ENCODE data around the gene TPH2. TPM values are rescaled to one million over a fixed set of nuclear protein-coding genes. Genes with fewer than 3 reads are reported as not detected.

The TPH2 gene
- total and polyA plus RNA-seq, 2 of the 13 experiments (the other 11 are each of a cell fraction or from before 2014, with no cell fraction given), result not detected

DNA sequence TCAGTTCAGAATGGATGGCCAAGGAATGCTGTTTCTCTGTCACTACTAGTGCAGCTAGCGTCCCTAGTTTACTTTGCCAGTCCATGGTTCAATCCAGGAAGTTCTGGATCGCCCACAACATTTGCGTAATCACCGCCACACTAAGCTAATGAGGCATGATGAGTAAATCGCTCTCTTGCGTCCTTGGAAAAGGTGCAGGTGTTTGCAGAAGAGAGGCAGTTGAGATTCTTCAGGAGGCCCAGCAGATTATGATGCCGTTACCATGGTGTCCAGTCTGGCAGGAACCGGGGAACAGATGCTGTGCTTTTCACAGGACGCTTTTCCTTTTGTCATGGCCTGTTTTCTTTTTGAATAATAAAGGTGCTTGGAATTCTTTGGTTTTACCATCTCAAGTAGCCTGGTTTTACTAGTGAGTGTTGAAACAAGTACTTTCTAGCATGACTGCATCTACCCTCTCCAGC, 9.0 kb downstream of the TPH2 start (continued):
- TF ChIP-seq FOXJ3 (CRISPR knock-in tag; IDR thresholded peaks at IDR 0.05; ENCODE audit: borderline replicate concordance), result no peak
- TF ChIP-seq, protein P1, sequence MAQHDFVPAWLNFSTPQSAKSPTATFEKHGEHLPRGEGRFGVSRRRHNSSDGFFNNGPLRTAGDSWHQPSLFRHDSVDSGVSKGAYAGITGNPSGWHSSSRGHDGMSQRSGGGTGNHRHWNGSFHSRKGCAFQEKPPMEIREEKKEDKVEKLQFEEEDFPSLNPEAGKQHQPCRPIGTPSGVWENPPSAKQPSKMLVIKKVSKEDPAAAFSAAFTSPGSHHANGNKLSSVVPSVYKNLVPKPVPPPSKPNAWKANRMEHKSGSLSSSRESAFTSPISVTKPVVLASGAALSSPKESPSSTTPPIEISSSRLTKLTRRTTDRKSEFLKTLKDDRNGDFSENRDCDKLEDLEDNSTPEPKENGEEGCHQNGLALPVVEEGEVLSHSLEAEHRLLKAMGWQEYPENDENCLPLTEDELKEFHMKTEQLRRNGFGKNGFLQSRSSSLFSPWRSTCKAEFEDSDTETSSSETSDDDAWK (CRISPR knock-in tag; IDR thresholded peaks at IDR 0.05), result no peak
- TF ChIP-seq, protein P2, sequence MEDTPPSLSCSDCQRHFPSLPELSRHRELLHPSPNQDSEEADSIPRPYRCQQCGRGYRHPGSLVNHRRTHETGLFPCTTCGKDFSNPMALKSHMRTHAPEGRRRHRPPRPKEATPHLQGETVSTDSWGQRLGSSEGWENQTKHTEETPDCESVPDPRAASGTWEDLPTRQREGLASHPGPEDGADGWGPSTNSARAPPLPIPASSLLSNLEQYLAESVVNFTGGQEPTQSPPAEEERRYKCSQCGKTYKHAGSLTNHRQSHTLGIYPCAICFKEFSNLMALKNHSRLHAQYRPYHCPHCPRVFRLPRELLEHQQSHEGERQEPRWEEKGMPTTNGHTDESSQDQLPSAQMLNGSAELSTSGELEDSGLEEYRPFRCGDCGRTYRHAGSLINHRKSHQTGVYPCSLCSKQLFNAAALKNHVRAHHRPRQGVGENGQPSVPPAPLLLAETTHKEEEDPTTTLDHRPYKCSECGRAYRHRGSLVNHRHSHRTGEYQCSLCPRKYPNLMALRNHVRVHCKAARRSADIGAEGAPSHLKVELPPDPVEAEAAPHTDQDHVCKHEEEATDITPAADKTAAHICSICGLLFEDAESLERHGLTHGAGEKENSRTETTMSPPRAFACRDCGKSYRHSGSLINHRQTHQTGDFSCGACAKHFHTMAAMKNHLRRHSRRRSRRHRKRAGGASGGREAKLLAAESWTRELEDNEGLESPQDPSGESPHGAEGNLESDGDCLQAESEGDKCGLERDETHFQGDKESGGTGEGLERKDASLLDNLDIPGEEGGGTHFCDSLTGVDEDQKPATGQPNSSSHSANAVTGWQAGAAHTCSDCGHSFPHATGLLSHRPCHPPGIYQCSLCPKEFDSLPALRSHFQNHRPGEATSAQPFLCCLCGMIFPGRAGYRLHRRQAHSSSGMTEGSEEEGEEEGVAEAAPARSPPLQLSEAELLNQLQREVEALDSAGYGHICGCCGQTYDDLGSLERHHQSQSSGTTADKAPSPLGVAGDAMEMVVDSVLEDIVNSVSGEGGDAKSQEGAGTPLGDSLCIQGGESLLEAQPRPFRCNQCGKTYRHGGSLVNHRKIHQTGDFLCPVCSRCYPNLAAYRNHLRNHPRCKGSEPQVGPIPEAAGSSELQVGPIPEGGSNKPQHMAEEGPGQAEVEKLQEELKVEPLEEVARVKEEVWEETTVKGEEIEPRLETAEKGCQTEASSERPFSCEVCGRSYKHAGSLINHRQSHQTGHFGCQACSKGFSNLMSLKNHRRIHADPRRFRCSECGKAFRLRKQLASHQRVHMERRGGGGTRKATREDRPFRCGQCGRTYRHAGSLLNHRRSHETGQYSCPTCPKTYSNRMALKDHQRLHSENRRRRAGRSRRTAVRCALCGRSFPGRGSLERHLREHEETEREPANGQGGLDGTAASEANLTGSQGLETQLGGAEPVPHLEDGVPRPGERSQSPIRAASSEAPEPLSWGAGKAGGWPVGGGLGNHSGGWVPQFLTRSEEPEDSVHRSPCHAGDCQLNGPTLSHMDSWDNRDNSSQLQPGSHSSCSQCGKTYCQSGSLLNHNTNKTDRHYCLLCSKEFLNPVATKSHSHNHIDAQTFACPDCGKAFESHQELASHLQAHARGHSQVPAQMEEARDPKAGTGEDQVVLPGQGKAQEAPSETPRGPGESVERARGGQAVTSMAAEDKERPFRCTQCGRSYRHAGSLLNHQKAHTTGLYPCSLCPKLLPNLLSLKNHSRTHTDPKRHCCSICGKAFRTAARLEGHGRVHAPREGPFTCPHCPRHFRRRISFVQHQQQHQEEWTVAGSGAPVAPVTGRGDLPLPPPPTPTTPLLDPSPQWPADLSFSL (CRISPR knock-in tag; IDR thresholded peaks at IDR 0.05), result no peak
- TF ChIP-seq RNF2 (conservative IDR thresholded peaks at IDR 0.05; ENCODE audit: low read depth), result no peak
- TF ChIP-seq, protein P3, sequence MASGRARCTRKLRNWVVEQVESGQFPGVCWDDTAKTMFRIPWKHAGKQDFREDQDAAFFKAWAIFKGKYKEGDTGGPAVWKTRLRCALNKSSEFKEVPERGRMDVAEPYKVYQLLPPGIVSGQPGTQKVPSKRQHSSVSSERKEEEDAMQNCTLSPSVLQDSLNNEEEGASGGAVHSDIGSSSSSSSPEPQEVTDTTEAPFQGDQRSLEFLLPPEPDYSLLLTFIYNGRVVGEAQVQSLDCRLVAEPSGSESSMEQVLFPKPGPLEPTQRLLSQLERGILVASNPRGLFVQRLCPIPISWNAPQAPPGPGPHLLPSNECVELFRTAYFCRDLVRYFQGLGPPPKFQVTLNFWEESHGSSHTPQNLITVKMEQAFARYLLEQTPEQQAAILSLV (CRISPR knock-in tag; IDR thresholded peaks at IDR 0.05; ENCODE audit: borderline replicate concordance), result no peak
- TF ChIP-seq AHR (CRISPR knock-in tag; IDR thresholded peaks at IDR 0.05), result no peak
- TF ChIP-seq ZNF326 (CRISPR knock-in tag; IDR thresholded peaks at IDR 0.05; ENCODE audit: borderline replicate concordance), result no peak
- no peak for TF ChIP-seq ZNF781 (CRISPR knock-in tag; IDR thresholded peaks at IDR 0.05; ENCODE audit: borderline replicate concordance, not compliant biosample characterization)
- no peak for TF ChIP-seq FIP1L1 (IDR thresholded peaks at IDR 0.05; ENCODE audit: borderline replicate concordance, insufficient read depth, low read depth, low read length)
- TF ChIP-seq, protein P4, sequence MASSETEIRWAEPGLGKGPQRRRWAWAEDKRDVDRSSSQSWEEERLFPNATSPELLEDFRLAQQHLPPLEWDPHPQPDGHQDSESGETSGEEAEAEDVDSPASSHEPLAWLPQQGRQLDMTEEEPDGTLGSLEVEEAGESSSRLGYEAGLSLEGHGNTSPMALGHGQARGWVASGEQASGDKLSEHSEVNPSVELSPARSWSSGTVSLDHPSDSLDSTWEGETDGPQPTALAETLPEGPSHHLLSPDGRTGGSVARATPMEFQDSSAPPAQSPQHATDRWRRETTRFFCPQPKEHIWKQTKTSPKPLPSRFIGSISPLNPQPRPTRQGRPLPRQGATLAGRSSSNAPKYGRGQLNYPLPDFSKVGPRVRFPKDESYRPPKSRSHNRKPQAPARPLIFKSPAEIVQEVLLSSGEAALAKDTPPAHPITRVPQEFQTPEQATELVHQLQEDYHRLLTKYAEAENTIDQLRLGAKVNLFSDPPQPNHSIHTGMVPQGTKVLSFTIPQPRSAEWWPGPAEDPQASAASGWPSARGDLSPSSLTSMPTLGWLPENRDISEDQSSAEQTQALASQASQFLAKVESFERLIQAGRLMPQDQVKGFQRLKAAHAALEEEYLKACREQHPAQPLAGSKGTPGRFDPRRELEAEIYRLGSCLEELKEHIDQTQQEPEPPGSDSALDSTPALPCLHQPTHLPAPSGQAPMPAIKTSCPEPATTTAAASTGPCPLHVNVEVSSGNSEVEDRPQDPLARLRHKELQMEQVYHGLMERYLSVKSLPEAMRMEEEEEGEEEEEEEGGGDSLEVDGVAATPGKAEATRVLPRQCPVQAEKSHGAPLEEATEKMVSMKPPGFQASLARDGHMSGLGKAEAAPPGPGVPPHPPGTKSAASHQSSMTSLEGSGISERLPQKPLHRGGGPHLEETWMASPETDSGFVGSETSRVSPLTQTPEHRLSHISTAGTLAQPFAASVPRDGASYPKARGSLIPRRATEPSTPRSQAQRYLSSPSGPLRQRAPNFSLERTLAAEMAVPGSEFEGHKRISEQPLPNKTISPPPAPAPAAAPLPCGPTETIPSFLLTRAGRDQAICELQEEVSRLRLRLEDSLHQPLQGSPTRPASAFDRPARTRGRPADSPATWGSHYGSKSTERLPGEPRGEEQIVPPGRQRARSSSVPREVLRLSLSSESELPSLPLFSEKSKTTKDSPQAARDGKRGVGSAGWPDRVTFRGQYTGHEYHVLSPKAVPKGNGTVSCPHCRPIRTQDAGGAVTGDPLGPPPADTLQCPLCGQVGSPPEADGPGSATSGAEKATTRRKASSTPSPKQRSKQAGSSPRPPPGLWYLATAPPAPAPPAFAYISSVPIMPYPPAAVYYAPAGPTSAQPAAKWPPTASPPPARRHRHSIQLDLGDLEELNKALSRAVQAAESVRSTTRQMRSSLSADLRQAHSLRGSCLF (CRISPR knock-in tag; IDR thresholded peaks at IDR 0.05; ENCODE audit: borderline replicate concordance), result no peak
- peak; percentile 38; the same call in 1 of the 2 replicates for TF ChIP-seq GATAD1 (CRISPR knock-in tag; IDR thresholded peaks at IDR 0.05)
- TF ChIP-seq HHEX (CRISPR knock-in tag; IDR thresholded peaks at IDR 0.05), result peak; percentile 62; the same call in 1 of the 2 replicates
- TF ChIP-seq ZNF138 (CRISPR knock-in tag; IDR thresholded peaks at IDR 0.05; ENCODE audit: low read depth), result no peak
- 0 out of 2 replicates have a peak, but pooled peaks have one; percentile 44 for TF ChIP-seq ZNF205 (CRISPR knock-in tag; IDR thresholded peaks at IDR 0.05)
- no peak for TF ChIP-seq MAFG (CRISPR knock-in tag; IDR thresholded peaks at IDR 0.05)
- no peak for TF ChIP-seq ZNF552 (CRISPR knock-in tag; IDR thresholded peaks at IDR 0.05; ENCODE audit: borderline replicate concordance)

All from HepG2 (cell line).